Thoracic aorta (tissue), 2 donors: ENCODE data around the gene MRPS15. TPM values are rescaled to one million over a fixed set of nuclear protein-coding genes. Genes with fewer than 3 reads are reported as not detected.

Source experiments
- ATAC-seq: fragments of 150-250 bp; one replicate; pipeline ENCODE4 v1.8.0; 2017; ENCODE audit warnings: low read depth; ENCODE audit not compliant: insufficient number of reproducible peaks, low FRiP score
- DNase-seq: peaks from one replicate; pipeline ENCODE4 v3.0.0-alpha.2; 2020; ENCODE audit warnings: low spot score
- H3K27ac ChIP-seq, 2 donors: fragments of 200-600 bp; sonication (generic); 1 replicate in 1 of 2; 2 replicates in 1 of 2; pipeline ENCODE4 v1.5.1; 2016; ENCODE audit warnings: mild to moderate bottlenecking in 2 of 2, moderate library complexity in 2 of 2
- H3K27me3 ChIP-seq: fragments of 200-600 bp; sonication (generic); replicated peaks from 2 replicates; pipeline ENCODE4 v1.6.0; 2016; ENCODE audit warnings: mild to moderate bottlenecking; ENCODE audit not compliant: insufficient read depth
- H3K36me3 ChIP-seq: fragments of 200-600 bp; sonication (generic); one replicate; pipeline ENCODE4 v1.5.1; 2016
- H3K4me1 ChIP-seq, 2 donors: fragments of 200-600 bp; sonication (generic); 1 replicate in 1 of 2; 2 replicates in 1 of 2; pipeline versions ENCODE4 v1.5.1 to v1.6.0; 2016; ENCODE audit warnings: low read depth in 2 of 2, mild to moderate bottlenecking in 1 of 2; ENCODE audit not compliant: control insufficient read depth in 1 of 2
- H3K4me3 ChIP-seq: fragments of 200-600 bp; sonication (generic); 2 replicates; pipeline ENCODE4 v1.5.1; 2016; ENCODE audit warnings: mild to moderate bottlenecking
- H3K9me3 ChIP-seq: fragments of 200-600 bp; sonication (generic); 2 replicates; pipeline ENCODE4 v1.5.1; 2016
- total RNA-seq, 2 donors: library from RNA; depleted of rRNA; stranded (reverse); fragments of >200 nt; gene quantifications; one replicate each; pipeline versions ENCODE4 v1.1.0 to v1.2.3, GENCODE V29; 2016
- TF ChIP-seq, protein P1 (sequence below): fragments of 200-600 bp; sonication (generic); IDR thresholded peaks from one replicate; pipeline ENCODE4 v1.5.1; 2019; ENCODE audit warnings: antibody characterized with exemption

MRPS15 gene
- total RNA-seq, 2 donors from 2014 or later = 27.4 to 42.9 TPM

DNA sequence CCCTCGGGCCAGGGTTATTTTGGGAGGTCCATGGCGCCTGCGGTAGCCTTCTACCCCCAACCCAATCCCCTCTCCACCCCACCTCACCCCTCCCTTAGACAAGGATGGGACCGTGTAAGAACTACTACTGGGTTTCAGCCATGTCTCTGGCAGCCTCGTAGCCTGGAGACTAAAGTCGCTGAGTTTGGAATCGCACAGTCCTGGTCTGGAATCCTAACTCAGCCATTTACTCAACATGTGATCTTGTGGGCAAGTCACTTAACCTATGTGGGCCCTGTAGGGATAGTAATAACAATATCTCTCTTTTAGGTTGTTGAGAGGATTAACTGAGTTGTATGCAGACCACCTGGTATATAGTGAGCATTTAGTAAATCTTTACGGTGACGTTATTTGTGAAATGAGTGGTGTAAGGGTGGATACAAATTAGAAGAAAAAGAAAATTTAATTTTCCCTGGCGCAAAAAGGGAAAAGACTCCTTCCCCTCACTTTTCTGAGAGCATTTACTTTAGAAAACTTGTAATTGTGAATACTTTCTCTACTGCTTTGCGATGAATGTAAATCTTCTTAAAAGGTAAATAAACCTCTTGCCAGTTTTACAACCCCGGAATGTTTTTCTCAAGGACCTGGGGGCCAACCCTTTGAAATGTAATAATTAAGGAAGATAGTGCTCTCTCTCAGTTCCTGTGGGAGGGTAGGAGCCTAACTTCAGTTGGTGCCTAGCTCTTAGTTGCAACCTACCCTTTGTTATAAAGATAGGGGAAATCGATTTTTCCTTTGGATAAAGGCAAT is 615 bp upstream of the MRPS15 start:
- Histone ChIP-seq H3K4me3 (peak overlapping the region; percentile 95), H3K9me3 (no peaks in the 10 kb centered on the region), H3K36me3 (peaks cover 11% of the 10 kb centered on the region), H3K27ac (peak overlapping the region; percentile 88 to 94), H3K27me3 (no peaks in the 10 kb centered on the region), H3K4me1 (peaks cover 11 to 18% of the 10 kb centered on the region in 2 donors)
- peak; percentile 52 for ATAC-seq
- no peak for DNase-seq
- TF ChIP-seq, protein P1, sequence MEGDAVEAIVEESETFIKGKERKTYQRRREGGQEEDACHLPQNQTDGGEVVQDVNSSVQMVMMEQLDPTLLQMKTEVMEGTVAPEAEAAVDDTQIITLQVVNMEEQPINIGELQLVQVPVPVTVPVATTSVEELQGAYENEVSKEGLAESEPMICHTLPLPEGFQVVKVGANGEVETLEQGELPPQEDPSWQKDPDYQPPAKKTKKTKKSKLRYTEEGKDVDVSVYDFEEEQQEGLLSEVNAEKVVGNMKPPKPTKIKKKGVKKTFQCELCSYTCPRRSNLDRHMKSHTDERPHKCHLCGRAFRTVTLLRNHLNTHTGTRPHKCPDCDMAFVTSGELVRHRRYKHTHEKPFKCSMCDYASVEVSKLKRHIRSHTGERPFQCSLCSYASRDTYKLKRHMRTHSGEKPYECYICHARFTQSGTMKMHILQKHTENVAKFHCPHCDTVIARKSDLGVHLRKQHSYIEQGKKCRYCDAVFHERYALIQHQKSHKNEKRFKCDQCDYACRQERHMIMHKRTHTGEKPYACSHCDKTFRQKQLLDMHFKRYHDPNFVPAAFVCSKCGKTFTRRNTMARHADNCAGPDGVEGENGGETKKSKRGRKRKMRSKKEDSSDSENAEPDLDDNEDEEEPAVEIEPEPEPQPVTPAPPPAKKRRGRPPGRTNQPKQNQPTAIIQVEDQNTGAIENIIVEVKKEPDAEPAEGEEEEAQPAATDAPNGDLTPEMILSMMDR = no peak

- TF ChIP-seq, protein P1 = no peak
- Histone ChIP-seq H3K27me3 (no peaks in the 10 kb centered on the region), H3K27ac (no peak overlapping the region), H3K9me3 (no peaks in the 10 kb centered on the region), H3K4me3 (peak overlapping the region; percentile 95), H3K36me3 (peaks cover 11% of the 10 kb centered on the region), H3K4me1 (peaks cover 11 to 18% of the 10 kb centered on the region in 2 donors)
- DNase-seq (no peak), ATAC-seq (no peak)
These were observed 751 bp downstream of the MRPS15 start for GRCh38 chr1:36463463-36463802.

DNA sequence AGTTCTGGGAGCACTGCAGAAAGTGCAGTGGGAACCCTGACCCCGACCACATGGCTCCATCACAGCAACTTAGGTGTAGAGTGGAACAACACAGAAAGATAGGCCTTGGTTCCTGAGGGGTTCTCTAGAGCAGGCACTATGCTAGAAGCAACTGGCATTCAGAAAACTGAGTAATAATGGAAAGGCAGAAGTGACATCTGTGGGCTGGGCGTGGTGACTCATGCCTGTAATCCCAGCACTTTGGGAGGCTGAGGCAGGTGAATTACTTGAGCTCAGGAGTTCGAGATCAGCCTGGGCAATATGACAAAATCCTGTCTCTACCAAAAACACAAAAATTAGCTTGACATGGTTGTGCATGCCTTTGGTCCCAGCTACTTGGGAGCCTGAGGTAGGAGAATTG is 5.3 kb downstream of the MRPS15 start:
- Histone ChIP-seq H3K27ac (no peak overlapping the region), H3K27me3 (no peaks in the 10 kb centered on the region), H3K4me1 (peaks cover 9 to 10% of the 10 kb centered on the region in 2 donors), H3K36me3 (peaks cover 18% of the 10 kb centered on the region), H3K4me3 (no peak overlapping the region), H3K9me3 (no peaks in the 10 kb centered on the region)
- DNase-seq (no peak), ATAC-seq (no peak)
- TF ChIP-seq, protein P1 = no peak

DNA sequence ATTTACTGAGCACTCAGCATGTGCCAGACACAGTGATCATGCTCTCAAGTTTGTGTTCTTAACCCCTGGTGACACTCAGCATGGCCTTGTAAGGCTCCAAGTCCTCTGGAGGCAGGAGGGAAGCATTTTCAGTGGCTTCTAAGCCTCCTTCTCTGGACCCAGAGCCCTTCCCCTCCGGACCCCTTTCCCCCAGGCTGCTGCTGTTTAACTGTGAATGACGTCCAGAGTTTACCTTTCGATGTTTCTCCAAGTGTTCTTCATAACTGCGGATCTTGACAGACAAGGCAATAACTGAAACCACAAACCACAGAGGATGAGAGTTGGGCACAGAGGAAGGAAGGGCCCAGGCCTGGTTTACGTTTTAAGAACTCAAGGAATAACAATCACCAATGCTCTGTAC is 6.5 kb downstream of the MRPS15 start:
- H3K4me1 ChIP-seq = no peaks in the 10 kb centered on the region
- no peaks in the 10 kb centered on the region for H3K27me3 ChIP-seq
- TF ChIP-seq, protein P1 = no peak
- H3K36me3 ChIP-seq = peaks cover 18% of the 10 kb centered on the region
- H3K9me3 ChIP-seq = no peaks in the 10 kb centered on the region
- ATAC-seq (no peak), DNase-seq (no peak)
- no peak overlapping the region for H3K4me3 ChIP-seq
- no peak overlapping the region for H3K27ac ChIP-seq

GRCh38 chr1:36456391-36456928 is 7.7 kb downstream of the MRPS15 start:
- Histone ChIP-seq H3K9me3 (no peaks in the 10 kb centered on the region), H3K4me1 (no peaks in the 10 kb centered on the region), H3K27me3 (no peaks in the 10 kb centered on the region), H3K27ac (no peak overlapping the region), H3K4me3 (no peak overlapping the region), H3K36me3 (peaks cover 16% of the 10 kb centered on the region)
- no peak for ATAC-seq
- TF ChIP-seq, protein P1 = no peak
- no peak for DNase-seq
